Stimulated activated naive CD8-positive, alpha-beta T cell treated with anti-CD3 and anti-CD28 coated beads, Interleukin-15, Interleukin-2, amounts not matched to agents 100 ng/mL and 50 ng/mL, for 24 hours (primary cell): Measurements from ENCODE around the gene EXD2.
"Not testable (repeated sequence)": the region's sequence is repeated elsewhere in the genome, so short reads cannot be mapped to it uniquely, and the experiment has no call there.

Experiments used
- H3K27ac Mint-ChIP-seq: one replicate; pipeline ENCODE4 v1.8.0; 2021; ENCODE audit warnings: mild to moderate bottlenecking, mixed read lengths
- H3K27me3 Mint-ChIP-seq: one replicate; pipeline ENCODE4 v1.8.0; 2021; ENCODE audit warnings: mixed read lengths
- H3K36me3 Mint-ChIP-seq: one replicate; pipeline ENCODE4 v1.8.0; 2021; ENCODE audit warnings: low read depth, mixed read lengths
- H3K4me1 Mint-ChIP-seq: one replicate; pipeline ENCODE4 v1.8.0; 2021; ENCODE audit warnings: low read depth, mixed read lengths
- H3K4me3 Mint-ChIP-seq: one replicate; pipeline ENCODE4 v1.8.0; 2021; ENCODE audit warnings: mild to moderate bottlenecking, mixed read lengths
- H3K9me3 Mint-ChIP-seq: one replicate; pipeline ENCODE4 v1.8.0; 2021; ENCODE audit warnings: mixed read lengths

Gene EXD2

GRCh38 chr14:69191340-69192111, at the start of gene EXD2:
Gene EXD2 (plus strand): TSS chr14:69191498. CDS start chr14:69209471, 17,973 bp downstream.
- Mint-ChIP-seq H3K4me1 (peaks cover 25% of the 10 kb centered on the region), H3K27me3 (no peaks in the 10 kb centered on the region), H3K4me3 (peak within 1 kb of the TSS; percentile 90), H3K27ac (peak within 1 kb of the TSS; percentile 77), H3K9me3 (no peaks in the 10 kb centered on the region), H3K36me3 (no peaks in the 10 kb centered on the region)

- Mint-ChIP-seq H3K4me1 (peaks cover 54% of the 10 kb centered on the region), H3K27me3 (no peaks in the 10 kb centered on the region), H3K4me3 (no peak overlapping the region), H3K36me3 (peaks cover 32% of the 10 kb centered on the region), H3K27ac (no peak overlapping the region), H3K9me3 (no peaks in the 10 kb centered on the region)
These were observed 49.7 kb upstream of the EXD2 start for GRCh38 chr14:69141550-69141949.

GRCh38 chr14:69142101-69142500, 49.2 kb upstream of the EXD2 start:
- Mint-ChIP-seq H3K4me1 (peaks cover 55% of the 10 kb centered on the region), H3K27ac (no peak overlapping the region), H3K36me3 (peaks cover 33% of the 10 kb centered on the region), H3K4me3 (no peak overlapping the region), H3K27me3 (no peaks in the 10 kb centered on the region), H3K9me3 (no peaks in the 10 kb centered on the region)

GRCh38 chr14:69149461-69150244, 41.6 kb upstream of the EXD2 start:
- Mint-ChIP-seq H3K9me3 (no peaks in the 10 kb centered on the region), H3K36me3 (peaks cover 36% of the 10 kb centered on the region), H3K4me3 (peak overlapping the region; percentile 96), H3K27me3 (peaks cover 3% of the 10 kb centered on the region), H3K27ac (peak overlapping the region; percentile 53), H3K4me1 (peaks cover 59% of the 10 kb centered on the region)

GRCh38 chr14:69151458-69152180, 39.7 kb upstream of the EXD2 start:
- H3K4me3 Mint-ChIP-seq: peak overlapping the region; percentile 96
- peaks cover 26% of the 10 kb centered on the region for H3K36me3 Mint-ChIP-seq
- H3K4me1 Mint-ChIP-seq: peaks cover 49% of the 10 kb centered on the region
- no peaks in the 10 kb centered on the region for H3K9me3 Mint-ChIP-seq
- peaks cover 3% of the 10 kb centered on the region for H3K27me3 Mint-ChIP-seq
- peak overlapping the region; percentile 90 for H3K27ac Mint-ChIP-seq

DNA sequence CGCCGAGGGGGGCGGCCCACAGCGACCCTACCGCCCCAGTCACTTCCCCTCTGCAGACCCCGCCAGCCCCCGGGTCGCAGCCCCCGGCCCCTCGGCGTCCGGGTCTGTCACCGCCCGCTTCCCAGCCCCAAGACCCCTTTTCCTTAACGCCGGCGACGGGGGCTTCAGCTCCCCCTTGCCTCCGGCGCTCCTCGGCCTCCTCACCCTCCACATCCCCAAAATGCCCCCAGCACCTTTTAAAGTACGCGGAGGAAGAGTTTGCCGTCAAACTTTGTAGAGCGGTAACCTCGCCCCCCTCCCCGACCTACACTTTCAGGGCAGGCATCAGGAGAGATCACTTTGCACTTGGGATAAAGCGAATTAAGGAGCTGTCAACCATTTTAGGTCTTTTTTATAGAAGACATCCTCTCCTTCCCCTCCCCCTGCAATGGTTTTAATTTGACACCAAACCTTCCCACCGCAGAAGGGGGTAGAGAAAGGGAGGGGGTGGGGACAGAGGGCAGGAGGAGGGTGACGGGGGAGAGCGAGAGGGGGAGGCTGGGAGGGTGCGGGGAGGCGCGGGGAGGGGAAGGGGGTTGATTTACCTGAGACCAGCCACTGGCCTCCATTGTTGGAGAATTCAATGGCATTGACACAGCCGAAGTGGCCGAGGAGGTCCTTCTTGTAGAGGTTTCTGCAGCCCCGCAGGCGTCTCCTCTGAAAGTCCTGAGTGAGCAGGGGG, 39.0 kb upstream of the EXD2 start:
- peak overlapping the region; percentile 96 for H3K4me3 Mint-ChIP-seq

DNA sequence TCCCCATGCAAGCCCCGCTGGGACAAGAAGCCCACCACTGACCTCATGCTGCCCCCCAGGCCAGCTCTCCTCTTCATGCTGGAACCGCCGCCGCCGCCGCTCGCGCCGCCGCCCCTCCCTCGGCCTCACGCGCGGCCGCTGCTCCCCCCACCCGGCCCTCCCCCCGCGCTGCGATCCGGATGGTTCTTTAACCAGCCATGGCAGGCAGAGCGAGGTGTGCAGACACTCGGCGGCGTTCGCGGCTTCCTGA, 38.5 kb upstream of the EXD2 start, which contains the start of gene DCAF5:
DCAF5 (minus strand) TSS at position 218 of the 250 bp plus-strand sequence; CDS start at position 77, 141 bp downstream.
- Mint-ChIP-seq H3K9me3 (no peaks in the 10 kb centered on the region), H3K4me1 (peaks cover 38% of the 10 kb centered on the region), H3K4me3 (peak within 1 kb of the TSS; percentile 96), H3K27me3 (peaks cover 5% of the 10 kb centered on the region), H3K36me3 (peaks cover 19% of the 10 kb centered on the region), H3K27ac (peak within 1 kb of the TSS; percentile 94)

More for the DNA sequence above, 39.0 kb upstream of the EXD2 start:
- Mint-ChIP-seq H3K27ac (peak overlapping the region; percentile 90), H3K36me3 (peaks cover 23% of the 10 kb centered on the region), H3K9me3 (no peaks in the 10 kb centered on the region), H3K4me1 (peaks cover 43% of the 10 kb centered on the region), H3K27me3 (peaks cover 3% of the 10 kb centered on the region)

DNA sequence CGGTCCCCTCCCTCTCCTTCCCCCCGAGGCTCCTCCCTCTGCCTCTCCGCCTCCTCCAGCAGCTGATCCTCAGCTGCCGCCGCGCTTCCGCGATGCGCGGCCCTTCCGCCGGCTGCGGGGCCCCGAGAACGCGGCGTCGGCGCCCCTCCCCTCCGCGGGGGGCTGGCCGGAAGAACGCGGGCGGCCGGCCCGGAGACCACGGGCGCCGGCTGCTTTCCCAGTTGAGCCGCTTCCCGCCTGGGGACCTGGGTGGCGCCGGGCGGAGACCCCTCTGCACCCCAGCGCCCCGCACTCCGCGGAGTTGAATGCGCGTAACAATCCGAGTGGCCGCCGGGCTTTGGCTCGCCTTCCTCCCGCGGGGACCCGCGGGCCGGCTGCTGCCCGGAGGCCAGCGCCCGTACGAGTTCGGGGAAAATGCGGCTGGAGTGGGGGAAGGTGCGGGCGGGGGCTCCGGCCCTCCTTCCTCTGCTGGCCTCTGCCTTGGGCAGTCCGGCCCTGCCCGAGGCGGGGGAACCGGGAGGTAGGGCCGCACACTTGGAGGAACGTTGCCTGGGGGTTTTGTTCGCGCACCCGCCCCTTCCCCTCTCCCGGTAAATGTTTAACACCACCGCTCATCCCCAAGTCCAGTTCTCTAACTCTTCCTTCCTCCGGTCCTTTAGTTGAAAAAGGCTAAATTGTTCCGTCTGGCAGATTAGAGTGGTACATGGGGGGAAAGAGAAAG, 38.0 kb upstream of the EXD2 start:
- no peaks in the 10 kb centered on the region for H3K9me3 Mint-ChIP-seq
- H3K4me1 Mint-ChIP-seq: peaks cover 34% of the 10 kb centered on the region
- H3K4me3 Mint-ChIP-seq: peak overlapping the region; percentile 96
- peak overlapping the region; percentile 94 for H3K27ac Mint-ChIP-seq
- peaks cover 15% of the 10 kb centered on the region for H3K36me3 Mint-ChIP-seq
- peaks cover 6% of the 10 kb centered on the region for H3K27me3 Mint-ChIP-seq

DNA sequence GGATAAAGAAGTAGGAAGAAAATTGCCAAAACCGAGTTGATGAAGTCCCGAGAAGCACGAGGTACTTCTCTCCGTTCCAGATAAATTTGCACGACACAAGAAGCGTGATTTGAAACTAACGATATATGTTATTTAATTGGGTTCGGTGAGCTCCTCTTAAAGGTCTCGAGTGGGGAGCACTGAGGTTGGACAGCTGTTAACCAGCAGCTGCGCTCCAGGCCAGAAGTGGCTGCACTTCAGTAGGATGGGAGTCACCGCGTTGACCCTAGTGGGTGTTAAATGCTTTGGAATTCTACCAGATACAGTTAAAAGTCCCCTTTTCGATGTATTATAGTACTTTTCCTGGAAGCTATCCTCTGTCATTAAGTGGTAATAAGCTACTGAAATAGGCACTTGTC, 37.4 kb upstream of the EXD2 start:
- no peaks in the 10 kb centered on the region for H3K9me3 Mint-ChIP-seq
- peak overlapping the region; percentile 96 for H3K4me3 Mint-ChIP-seq
- peaks cover 30% of the 10 kb centered on the region for H3K4me1 Mint-ChIP-seq
- H3K36me3 Mint-ChIP-seq: peaks cover 11% of the 10 kb centered on the region
- H3K27me3 Mint-ChIP-seq: peaks cover 6% of the 10 kb centered on the region
- H3K27ac Mint-ChIP-seq: peak overlapping the region; percentile 94

GRCh38 chr14:69154779-69155178, 36.5 kb upstream of the EXD2 start:
- Mint-ChIP-seq H3K27me3 (peaks cover 12% of the 10 kb centered on the region), H3K27ac (no peak overlapping the region), H3K9me3 (no peaks in the 10 kb centered on the region), H3K36me3 (peaks cover 5% of the 10 kb centered on the region), H3K4me1 (peaks cover 22% of the 10 kb centered on the region), H3K4me3 (no peak overlapping the region)

- no peaks in the 10 kb centered on the region for H3K36me3 Mint-ChIP-seq
- no peak overlapping the region for H3K27ac Mint-ChIP-seq
- no peaks in the 10 kb centered on the region for H3K9me3 Mint-ChIP-seq
- peaks cover 8% of the 10 kb centered on the region for H3K4me1 Mint-ChIP-seq
- peaks cover 19% of the 10 kb centered on the region for H3K27me3 Mint-ChIP-seq
- no peak overlapping the region for H3K4me3 Mint-ChIP-seq
These were observed 35.1 kb upstream of the EXD2 start for GRCh38 chr14:69156224-69156623.

DNA sequence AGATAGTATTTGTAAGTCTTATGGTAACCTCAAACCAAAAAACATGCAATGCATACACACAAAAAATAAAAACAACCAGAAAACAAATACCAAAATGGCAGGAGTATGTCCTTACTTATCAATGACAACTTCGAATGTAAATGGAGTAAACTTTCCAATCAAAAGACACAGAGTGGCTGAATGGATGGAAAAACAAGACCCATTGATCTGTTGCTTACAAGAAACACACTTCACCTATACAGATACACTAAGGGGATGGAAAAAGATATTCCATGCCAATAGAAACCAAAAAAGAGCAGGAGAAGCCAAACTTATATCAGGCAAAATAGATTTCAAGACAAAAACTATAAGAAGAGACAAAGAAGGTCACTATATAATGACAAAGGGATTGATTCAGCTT, 29.7 kb upstream of the EXD2 start:
- Mint-ChIP-seq H3K4me1 (no peaks in the 10 kb centered on the region), H3K27me3 (peaks cover 38% of the 10 kb centered on the region), H3K27ac (no peak overlapping the region), H3K9me3 (peaks cover 14% of the 10 kb centered on the region), H3K36me3 (no peaks in the 10 kb centered on the region), H3K4me3 (no peak overlapping the region)

DNA sequence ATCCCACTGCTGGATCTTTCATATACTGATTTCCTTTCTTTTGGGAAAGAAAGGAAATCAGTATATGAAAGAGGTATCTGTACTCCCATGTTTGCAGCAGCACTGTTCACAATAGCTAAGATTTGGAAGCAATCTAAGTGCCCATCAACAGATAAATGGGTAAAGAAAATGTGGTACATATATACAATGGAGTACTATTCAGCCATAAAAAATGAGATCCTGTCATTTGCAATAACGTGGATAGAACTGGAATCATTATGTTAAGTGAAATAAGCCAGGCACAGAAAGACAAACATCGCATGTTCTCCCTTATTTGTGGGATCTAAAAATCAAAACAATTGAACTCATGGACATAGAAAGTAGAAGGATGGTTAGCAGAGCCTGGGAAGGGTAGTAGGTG, 25.5 kb upstream of the EXD2 start:
- Mint-ChIP-seq H3K27me3 (peaks cover 22% of the 10 kb centered on the region), H3K9me3 (peaks cover 14% of the 10 kb centered on the region)
- H3K4me3 Mint-ChIP-seq, H3K27ac Mint-ChIP-seq, H3K4me1 Mint-ChIP-seq, H3K36me3 Mint-ChIP-seq: not testable (repeated sequence)

DNA sequence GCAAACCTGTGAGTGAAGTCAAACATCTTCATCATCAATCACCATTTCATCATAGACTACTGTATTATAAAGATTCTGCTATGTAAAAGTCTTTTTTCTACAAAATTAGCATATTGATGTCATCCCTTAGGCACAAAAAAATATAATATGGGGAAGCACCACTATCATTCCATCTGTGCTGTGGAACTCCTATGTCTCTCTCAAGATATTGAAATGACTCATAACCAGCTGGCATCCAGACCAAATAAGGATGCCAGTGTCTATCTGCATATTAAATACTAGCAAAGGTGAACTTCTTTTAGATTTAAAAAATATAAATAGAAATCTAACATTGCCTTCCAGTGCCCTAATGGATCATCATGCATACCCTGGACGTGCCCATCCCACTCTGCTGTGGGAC, 20.5 kb upstream of the EXD2 start:
- no peaks in the 10 kb centered on the region for H3K36me3 Mint-ChIP-seq

More for the DNA sequence above, 20.5 kb upstream of the EXD2 start:
- Mint-ChIP-seq H3K9me3 (no peaks in the 10 kb centered on the region), H3K4me1 (no peaks in the 10 kb centered on the region), H3K27ac (no peak overlapping the region), H3K4me3 (no peak overlapping the region), H3K27me3 (peaks cover 9% of the 10 kb centered on the region)
